Smooth muscle cell (in vitro differentiated cells): ENCODE measurements around the gene SKAP1. TPM values are rescaled to one million over a fixed set of nuclear protein-coding genes. Genes with fewer than 3 reads are reported as not detected.

Experiments
- DNase-seq: peaks from one replicate; lab custom pipeline; 2025; ENCODE audit not compliant: unreplicated experiment; lab: John Stamatoyannopoulos, UW
- H2AFZ ChIP-seq: fragments of 200-600 bp; sonication (generic); 2 replicates; pipeline ENCODE4 v1.6.0; 2016; ENCODE audit warnings: antibody characterized with exemption, low read depth, mild to moderate bottlenecking
- H3F3A ChIP-seq: fragments of 200-600 bp; sonication (generic); 2 replicates; pipeline ENCODE4 v1.6.0; 2017; ENCODE audit warnings: antibody characterized with exemption, low read depth
- H3K27ac ChIP-seq: fragments of 200-600 bp; sonication (generic); 2 replicates; pipeline ENCODE4 v1.5.1; 2016; ENCODE audit warnings: low read depth, mild to moderate bottlenecking
- H3K27me3 ChIP-seq: fragments of 200-600 bp; sonication (generic); 2 replicates; pipeline ENCODE4 v1.6.1; 2016; ENCODE audit warnings: low read depth, mild to moderate bottlenecking
- H3K36me3 ChIP-seq: fragments of 200-600 bp; sonication (generic); 2 replicates; pipeline ENCODE4 v1.5.1; 2016; ENCODE audit warnings: low read depth
- H3K4me1 ChIP-seq: fragments of 200-600 bp; sonication (generic); 2 replicates; pipeline ENCODE4 v1.5.1; 2016; ENCODE audit warnings: low read depth
- H3K4me2 ChIP-seq: fragments of 200-600 bp; sonication (generic); 2 replicates; pipeline ENCODE4 v1.6.0; 2016; ENCODE audit warnings: mild to moderate bottlenecking
- H3K4me3 ChIP-seq: fragments of 200-600 bp; sonication (generic); 2 replicates; pipeline ENCODE4 v1.5.1; 2016; ENCODE audit warnings: mild to moderate bottlenecking
- H3K79me2 ChIP-seq: fragments of 200-600 bp; sonication (generic); 2 replicates; pipeline ENCODE4 v1.6.0; 2016; ENCODE audit warnings: low read depth, mild to moderate bottlenecking
- H3K9ac ChIP-seq: fragments of 200-600 bp; sonication (generic); 2 replicates; pipeline ENCODE4 v1.6.0; 2016; ENCODE audit warnings: low read depth
- H3K9me3 ChIP-seq: fragments of 200-600 bp; sonication (generic); replicated peaks from 2 replicates; pipeline ENCODE4 v1.5.1; 2016; ENCODE audit warnings: low read depth
- H4K20me1 ChIP-seq: fragments of 200-600 bp; sonication (generic); 2 replicates; pipeline ENCODE4 v1.6.0; 2016; ENCODE audit warnings: low read depth
- WGBS: methylation state at CpG from one replicate; pipeline ENCODE4 v1.1.7; 2016; ENCODE audit warnings: low lambda C conversion rate; 5-methylcytosine and 5-hydroxymethylcytosine counted together
- polyA plus RNA-seq: library from polyadenylated mRNA; unstranded; fragments of >200 nt; fragmentation: Nextera tagmentation; extraction: Ambion mirVana; gene quantifications from 2 replicates; pipeline ENCODE4 v1.2.1, GENCODE V29; 2016
- total RNA-seq: library from RNA; depleted of rRNA; stranded (reverse); fragments of >200 nt; gene quantifications from 2 replicates; pipeline ENCODE4 v1.2.3, GENCODE V29; 2014
- TF ChIP-seq, protein P1 (sequence below): fragments of 200-600 bp; sonication (generic); IDR thresholded peaks from 2 replicates; pipeline ENCODE4 v1.5.1; 2017; ENCODE audit warnings: borderline replicate concordance, mild to moderate bottlenecking, antibody characterized with exemption; ENCODE audit not compliant: insufficient read depth, poor library complexity, severe bottlenecking

SKAP1 gene
- total and polyA plus RNA-seq, 2 experiments from 2014 or later = not detected

DNA sequence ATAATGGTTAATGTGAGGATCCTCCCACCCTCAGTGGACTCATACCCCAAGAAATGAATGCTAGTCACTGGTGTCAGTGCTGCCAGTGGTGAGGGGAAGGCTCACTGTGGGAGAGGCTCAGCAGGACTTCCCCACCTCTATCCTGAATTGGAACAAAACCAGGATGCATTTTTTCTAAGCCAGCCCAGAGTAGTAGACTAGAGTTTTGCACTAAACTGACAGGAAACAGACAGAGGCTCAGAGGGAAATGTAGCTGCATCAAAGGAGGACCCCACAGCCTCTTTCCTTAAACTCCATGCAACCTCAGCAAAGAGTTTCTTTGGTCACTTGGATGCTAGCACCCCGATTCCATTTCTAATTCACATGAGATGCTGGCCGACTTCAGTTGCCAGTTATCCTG lies 10.7 kb upstream of the SKAP1 start:
- no peak overlapping the region for H3K9ac ChIP-seq
- no peak overlapping the region for H3K4me2 ChIP-seq
- no peak overlapping the region for H3K27ac ChIP-seq
- H2AFZ ChIP-seq = no peak overlapping the region
- H3F3A ChIP-seq = no peaks in the 10 kb centered on the region
- DNase-seq = no peak
- H3K27me3 ChIP-seq = peaks cover under 1% of the 10 kb centered on the region
- no peaks in the 10 kb centered on the region for H4K20me1 ChIP-seq
- no peaks in the 10 kb centered on the region for H3K9me3 ChIP-seq
- WGBS = 94% methylated on average over 2 of the region's 2 CpGs
- H3K79me2 ChIP-seq = no peaks in the 10 kb centered on the region
- no peaks in the 10 kb centered on the region for H3K4me1 ChIP-seq
- no peak overlapping the region for H3K4me3 ChIP-seq
- H3K36me3 ChIP-seq = no peaks in the 10 kb centered on the region
- TF ChIP-seq, protein P1, sequence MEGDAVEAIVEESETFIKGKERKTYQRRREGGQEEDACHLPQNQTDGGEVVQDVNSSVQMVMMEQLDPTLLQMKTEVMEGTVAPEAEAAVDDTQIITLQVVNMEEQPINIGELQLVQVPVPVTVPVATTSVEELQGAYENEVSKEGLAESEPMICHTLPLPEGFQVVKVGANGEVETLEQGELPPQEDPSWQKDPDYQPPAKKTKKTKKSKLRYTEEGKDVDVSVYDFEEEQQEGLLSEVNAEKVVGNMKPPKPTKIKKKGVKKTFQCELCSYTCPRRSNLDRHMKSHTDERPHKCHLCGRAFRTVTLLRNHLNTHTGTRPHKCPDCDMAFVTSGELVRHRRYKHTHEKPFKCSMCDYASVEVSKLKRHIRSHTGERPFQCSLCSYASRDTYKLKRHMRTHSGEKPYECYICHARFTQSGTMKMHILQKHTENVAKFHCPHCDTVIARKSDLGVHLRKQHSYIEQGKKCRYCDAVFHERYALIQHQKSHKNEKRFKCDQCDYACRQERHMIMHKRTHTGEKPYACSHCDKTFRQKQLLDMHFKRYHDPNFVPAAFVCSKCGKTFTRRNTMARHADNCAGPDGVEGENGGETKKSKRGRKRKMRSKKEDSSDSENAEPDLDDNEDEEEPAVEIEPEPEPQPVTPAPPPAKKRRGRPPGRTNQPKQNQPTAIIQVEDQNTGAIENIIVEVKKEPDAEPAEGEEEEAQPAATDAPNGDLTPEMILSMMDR = no peak

DNA sequence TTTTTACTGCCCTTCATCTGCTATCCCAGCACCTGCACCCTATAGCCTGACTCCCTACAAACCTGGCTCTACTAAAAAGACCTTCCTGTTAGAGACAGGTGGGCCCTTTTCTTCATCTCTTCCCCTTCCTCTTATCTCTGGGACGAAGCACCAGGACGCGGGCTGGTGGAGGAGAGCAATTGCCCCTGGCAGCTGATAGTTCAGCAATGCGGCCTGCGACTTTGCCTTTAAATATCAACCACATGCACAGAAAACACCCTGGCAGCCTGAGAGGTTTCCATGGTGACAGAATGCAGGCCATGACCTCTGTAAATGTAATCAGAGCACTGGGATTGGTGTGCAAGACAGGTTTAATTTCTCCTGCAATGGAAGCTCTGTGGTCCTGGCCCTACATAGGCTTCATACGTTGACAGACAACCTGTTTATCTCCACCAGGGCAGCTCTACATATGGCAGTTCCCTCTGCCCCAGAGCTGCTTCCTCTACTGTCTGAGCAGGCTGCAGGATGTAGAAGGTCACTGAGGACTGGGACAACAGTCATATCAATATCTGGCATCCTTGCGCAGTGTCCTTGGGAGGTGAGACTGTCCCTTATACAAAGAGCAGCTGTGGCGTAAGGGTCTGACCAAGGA lies 10.0 kb upstream of the SKAP1 start:
- 81% methylated on average over 8 of the region's 8 CpGs for WGBS
- no peaks in the 10 kb centered on the region for H3K27me3 ChIP-seq
- H2AFZ ChIP-seq = no peak overlapping the region
- no peaks in the 10 kb centered on the region for H3F3A ChIP-seq
- no peak overlapping the region for H3K4me2 ChIP-seq
- no peak overlapping the region for H3K4me3 ChIP-seq
- H3K9me3 ChIP-seq = no peaks in the 10 kb centered on the region
- no peaks in the 10 kb centered on the region for H3K79me2 ChIP-seq
- H3K9ac ChIP-seq = no peak overlapping the region
- no peaks in the 10 kb centered on the region for H3K4me1 ChIP-seq
- DNase-seq = no peak
- H4K20me1 ChIP-seq = no peaks in the 10 kb centered on the region
- H3K27ac ChIP-seq = no peak overlapping the region
- TF ChIP-seq, protein P1 = no peak
- H3K36me3 ChIP-seq = no peaks in the 10 kb centered on the region

DNA sequence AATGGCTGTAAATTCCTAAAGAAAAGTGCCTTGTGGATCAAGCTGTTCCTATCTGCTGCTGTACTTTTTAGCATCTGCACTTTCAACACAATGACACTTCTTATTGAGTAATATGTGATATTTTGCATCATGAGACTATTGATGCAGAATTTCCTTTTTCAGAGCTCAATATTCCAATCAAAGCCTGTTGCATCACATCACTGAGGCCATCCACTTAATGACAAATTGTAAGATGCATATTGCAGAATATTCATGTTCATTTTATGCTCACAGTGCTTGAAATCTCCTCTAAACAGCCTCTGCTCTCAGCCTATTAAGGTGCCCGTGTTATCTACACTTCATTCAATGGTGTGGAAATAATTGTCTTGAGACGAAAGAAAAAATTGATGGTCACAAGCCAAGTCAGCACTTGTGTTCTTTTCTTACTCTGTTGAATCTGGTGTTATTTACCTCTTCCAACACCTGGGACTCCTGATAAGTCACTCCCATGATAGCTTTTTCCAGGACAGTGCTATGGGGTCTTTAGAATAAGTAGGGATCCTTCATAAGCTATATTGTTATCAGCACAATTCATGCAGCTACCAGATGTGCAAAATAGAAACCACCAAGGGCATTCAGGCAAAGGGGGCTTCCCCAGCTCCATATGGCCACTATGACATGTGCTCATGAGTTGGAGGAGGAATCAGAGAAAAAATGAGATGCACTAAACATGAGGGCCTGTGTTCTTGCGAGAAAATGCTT lies 9.3 kb upstream of the SKAP1 start:
- WGBS = 99% methylated on average over 3 of the region's 3 CpGs
- Histone ChIP-seq H3K4me2 (no peak overlapping the region), H3K4me3 (no peak overlapping the region), H3K27ac (no peak overlapping the region), H3F3A (no peaks in the 10 kb centered on the region), H3K9ac (no peak overlapping the region), H3K79me2 (no peaks in the 10 kb centered on the region), H2AFZ (no peak overlapping the region), H3K36me3 (no peaks in the 10 kb centered on the region), H3K4me1 (no peaks in the 10 kb centered on the region), H3K27me3 (no peaks in the 10 kb centered on the region), H3K9me3 (no peaks in the 10 kb centered on the region), H4K20me1 (no peaks in the 10 kb centered on the region)
- TF ChIP-seq, protein P1 = no peak
- no peak for DNase-seq
